ENCODE data around the gene OR52A5.
"Not testable (repeated sequence)": the region's sequence is repeated elsewhere in the genome, so short reads cannot be mapped to it uniquely, and the experiment has no call there.

OR52A5 gene

GRCh38 chr11:5137996-5138395, at the start of gene OR52A5:
OR52A5 (minus strand) TSS chr11:5138356; CDS start chr11:5132642, 5,714 bp downstream.
- no peak for DNase-seq (ENCODE audit: low read depth)

- no peak for DNase-seq (ENCODE audit: low read depth)
Measured at GRCh38 chr11:5178046-5178837, 40.1 kb upstream of the OR52A5 start.

GRCh38 chr11:5174934-5175333, 36.8 kb upstream of the OR52A5 start:
- DNase-seq (ENCODE audit: low read depth): no peak

GRCh38 chr11:5171856-5172255, 33.7 kb upstream of the OR52A5 start:
- DNase-seq (ENCODE audit: low read depth): no peak

- DNase-seq (ENCODE audit: low read depth): not testable (repeated sequence)
Measured at GRCh38 chr11:5165898-5166297, 27.7 kb upstream of the OR52A5 start.

GRCh38 chr11:5164807-5165206, 26.7 kb upstream of the OR52A5 start:
- DNase-seq (ENCODE audit: low read depth): not testable (repeated sequence)

GRCh38 chr11:5161045-5161444, 22.9 kb upstream of the OR52A5 start:
- DNase-seq (ENCODE audit: low read depth): not testable (repeated sequence)

- DNase-seq (ENCODE audit: low read depth): not testable (repeated sequence)
Measured at GRCh38 chr11:5160217-5160616, 22.1 kb upstream of the OR52A5 start.

- no peak for DNase-seq (ENCODE audit: low read depth)
Measured at GRCh38 chr11:5159806-5160205, 21.6 kb upstream of the OR52A5 start.

- DNase-seq (ENCODE audit: low read depth): no peak
Measured at GRCh38 chr11:5154657-5155056, 16.5 kb upstream of the OR52A5 start, which contains the start of gene OR52A1. OR52A1 (minus strand) TSS chr11:5154757; CDS start chr11:5152369, 2,388 bp downstream.

GRCh38 chr11:5153574-5154431, 15.6 kb upstream of the OR52A5 start:
- no peak for DNase-seq (ENCODE audit: low read depth)

GRCh38 chr11:5151713-5152153, 13.6 kb upstream of the OR52A5 start:
- no peak for DNase-seq (ENCODE audit: low read depth)

GRCh38 chr11:5144206-5144605, 6.0 kb upstream of the OR52A5 start:
- DNase-seq (ENCODE audit: low read depth): not testable (repeated sequence)

- no peak for DNase-seq (ENCODE audit: low read depth)
Measured at GRCh38 chr11:5137014-5137413, 1.1 kb downstream of the OR52A5 start.

GRCh38 chr11:5136261-5136660, 1.9 kb downstream of the OR52A5 start:
- DNase-seq (ENCODE audit: low read depth): no peak

- no peak for DNase-seq (ENCODE audit: low read depth)
Measured at GRCh38 chr11:5131584-5132335, 6.4 kb downstream of the OR52A5 start.

GRCh38 chr11:5129457-5129877, 8.7 kb downstream of the OR52A5 start:
- DNase-seq (ENCODE audit: low read depth): no peak

- no peak for DNase-seq (ENCODE audit: low read depth)
Measured at GRCh38 chr11:5124891-5125620, 13.1 kb downstream of the OR52A5 start.

GRCh38 chr11:5123802-5124521, 14.2 kb downstream of the OR52A5 start:
- no peak for DNase-seq (ENCODE audit: low read depth)

GRCh38 chr11:5118893-5119292, 19.3 kb downstream of the OR52A5 start:
- DNase-seq (ENCODE audit: low read depth): no peak

GRCh38 chr11:5117588-5117987, 20.6 kb downstream of the OR52A5 start:
- DNase-seq (ENCODE audit: low read depth): no peak

Measured in activated T-helper 1 cell treated with Interleukin-2 at 50 U/mL for 16 hours (primary cell).